Choroid plexus epithelial cell (primary cell): ENCODE data around the gene ENTREP3.
A peak's percentile ranks its signal among the peaks of the same experiment; 100 is the strongest.
"Not testable (repeated sequence)": the region's sequence is repeated elsewhere in the genome, so short reads cannot be mapped to it uniquely, and the experiment has no call there.

ENCODE experiments used
- DNase-seq: peaks from one replicate; pipeline ENCODE4 v3.0.0-alpha.2; 2010; ENCODE audit warnings: low read depth
- H3K4me3 ChIP-seq: 2 replicates; pipeline ENCODE4 v1.5.1; 2011; ENCODE audit warnings: low read depth, mild to moderate bottlenecking, control low read depth, low read length, moderate library complexity
- CTCF ChIP-seq: conservative IDR thresholded peaks from 2 replicates; pipeline ENCODE4 v1.5.1; 2011; ENCODE audit warnings: low read depth, mild to moderate bottlenecking, control low read depth, inconsistent platforms, low read length, moderate library complexity

ENTREP3 gene

DNA sequence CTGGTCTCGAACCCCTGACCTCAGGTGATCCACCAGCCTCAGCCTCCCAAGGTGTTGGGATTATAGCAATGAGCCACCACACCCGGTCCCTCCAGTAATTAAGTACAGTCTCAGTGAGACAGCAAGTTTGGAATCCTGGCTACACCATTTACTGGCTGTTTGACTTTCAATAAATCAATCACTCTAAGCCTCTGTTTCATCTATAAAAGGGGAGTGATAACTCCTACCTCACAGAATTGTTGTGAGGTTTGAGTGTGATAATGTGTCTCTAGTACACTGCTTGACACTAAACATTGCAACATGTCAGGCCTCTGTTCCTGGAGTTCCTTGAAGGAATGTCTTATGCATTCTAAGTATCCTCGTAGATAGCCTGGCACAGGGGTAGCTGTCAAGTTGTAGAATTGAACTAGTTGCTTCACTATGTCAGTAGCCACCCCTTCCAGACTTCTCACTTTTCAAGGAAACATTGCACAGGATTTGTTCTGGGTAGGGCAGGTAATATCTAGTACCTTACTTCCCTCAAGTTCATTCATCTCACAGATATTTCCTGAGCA is 12.4 kb downstream of the ENTREP3 start:
- TF ChIP-seq CTCF, result no peak
- DNase-seq, result no peak
- H3K4me3 ChIP-seq, result peak overlapping the region; percentile 70

DNA sequence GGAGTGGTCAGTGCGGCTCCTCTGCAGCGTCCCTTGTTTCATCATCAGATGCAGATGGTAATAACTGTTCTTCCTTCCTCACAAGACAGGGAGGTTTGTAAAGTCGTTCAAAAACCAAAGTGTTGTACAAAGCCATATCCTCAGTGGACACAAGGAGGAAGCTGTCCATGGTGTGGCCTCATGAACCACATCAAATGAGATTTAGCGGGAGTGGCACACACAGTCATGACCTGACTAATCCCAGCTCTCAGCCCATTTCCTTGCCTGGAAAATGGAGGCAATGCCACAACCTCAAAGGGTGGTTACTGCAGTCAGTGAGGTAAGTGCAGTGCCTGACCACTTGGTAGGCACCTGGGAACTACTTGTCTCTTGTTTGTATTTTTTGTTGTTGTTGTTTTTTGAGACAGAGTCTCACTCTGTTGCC is 13.4 kb downstream of the ENTREP3 start:
- DNase-seq, result no peak
- no peak overlapping the region for H3K4me3 ChIP-seq
- no peak for TF ChIP-seq CTCF

GRCh38 chr1:155241069-155241679 is 14.1 kb downstream of the ENTREP3 start:
- H3K4me3 ChIP-seq, result peak overlapping the region; percentile 48
- no peak for TF ChIP-seq CTCF
- DNase-seq, result peak; percentile 85

DNA sequence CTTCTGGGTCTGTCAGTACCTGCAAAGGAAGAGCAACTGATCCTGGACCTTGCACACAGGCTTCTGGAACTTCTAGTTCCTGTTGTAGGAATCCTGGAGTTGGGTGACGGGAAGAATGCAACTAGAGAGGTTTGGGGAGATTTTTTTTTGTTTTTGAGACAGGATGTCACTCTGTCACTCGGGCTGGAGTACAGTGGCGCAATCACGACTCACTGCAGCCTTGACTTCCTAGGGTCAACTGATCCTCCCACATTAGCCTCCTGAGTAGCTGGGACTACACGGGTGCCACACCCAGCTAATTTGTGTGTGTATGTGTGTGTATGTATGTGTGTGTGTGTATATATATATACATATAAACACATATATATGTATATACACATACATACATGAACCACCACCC is 18.8 kb downstream of the ENTREP3 start:
- no peak for TF ChIP-seq CTCF
- no peak overlapping the region for H3K4me3 ChIP-seq
- DNase-seq, result no peak

DNA sequence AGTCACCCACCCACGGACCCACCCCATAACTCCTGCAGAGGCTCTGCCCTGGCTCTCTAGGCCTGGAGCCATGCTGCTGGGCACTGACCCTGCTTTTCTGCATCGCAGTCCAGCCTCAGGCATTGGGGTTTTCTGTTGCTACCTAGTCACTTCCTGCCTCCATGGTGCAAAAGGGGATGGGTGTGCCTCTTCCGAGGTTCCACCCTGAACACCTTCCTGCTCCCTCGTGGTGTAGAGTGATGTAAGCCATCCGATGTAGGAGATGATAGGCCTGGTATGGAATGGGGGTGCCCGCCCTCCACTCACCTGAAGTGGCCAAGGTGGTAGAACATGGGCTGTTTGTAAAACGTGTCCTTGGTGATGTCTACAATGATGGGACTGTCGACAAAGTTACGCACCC is 19.9 kb downstream of the ENTREP3 start:
- not testable (repeated sequence) for DNase-seq, H3K4me3 ChIP-seq

- not testable (repeated sequence) for DNase-seq
Measured at GRCh38 chr1:155233502-155233901, 21.8 kb downstream of the ENTREP3 start.

DNA sequence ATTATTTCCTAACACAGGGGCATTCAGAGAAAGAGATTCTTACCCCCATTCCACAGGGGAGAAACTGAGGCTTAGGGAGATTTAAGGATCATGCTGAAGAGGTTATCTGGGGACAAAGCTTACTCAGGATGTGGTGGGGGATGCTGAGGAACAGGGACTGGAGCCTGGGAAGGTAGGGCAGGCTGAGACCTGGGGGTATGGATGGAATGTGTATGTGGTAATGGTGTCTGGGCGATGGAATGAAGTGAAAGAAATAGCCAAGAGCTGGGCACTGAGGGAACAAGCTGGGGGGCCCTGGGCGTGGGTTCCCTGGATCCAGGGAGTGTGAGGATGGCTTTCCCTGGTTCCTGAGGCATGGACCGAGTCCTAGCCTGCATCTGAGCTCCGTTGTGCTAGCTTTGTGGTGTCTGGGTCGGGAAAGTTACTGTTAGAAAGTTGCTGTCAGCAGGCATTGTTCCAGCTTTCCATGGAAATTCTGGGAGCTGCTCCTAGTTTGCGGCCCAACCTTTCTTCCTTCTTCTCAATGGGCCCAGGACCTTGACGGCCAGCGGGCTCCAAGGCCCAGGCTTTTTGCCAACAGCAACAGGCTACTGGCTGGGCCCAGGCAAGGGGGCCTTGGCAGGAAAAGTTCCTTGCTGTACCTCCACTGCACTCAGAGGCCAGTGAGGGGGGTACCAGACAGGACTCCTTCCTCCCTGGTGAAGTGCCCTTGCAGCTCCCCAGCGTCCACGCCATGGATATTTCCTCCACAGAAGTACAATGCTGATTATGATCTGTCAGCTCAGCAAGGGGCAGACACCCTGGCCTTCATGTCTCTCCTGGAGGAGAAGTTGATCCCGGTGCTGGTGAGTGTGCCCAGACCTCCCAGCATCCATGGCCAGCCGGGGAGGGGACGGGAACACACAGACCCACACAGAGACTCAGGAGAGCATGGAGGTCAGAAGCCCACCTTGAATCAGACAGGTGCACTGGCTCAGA is 23.0 kb downstream of the ENTREP3 start:
- DNase-seq, result peak; percentile 46
- H3K4me3 ChIP-seq, result not testable (repeated sequence)

More at GRCh38 chr1:155233502-155233901, 21.8 kb downstream of the ENTREP3 start:
- not testable (repeated sequence) for H3K4me3 ChIP-seq

- DNase-seq, H3K4me3 ChIP-seq: not testable (repeated sequence)
Measured at GRCh38 chr1:155231302-155231701, 24.0 kb downstream of the ENTREP3 start.

GRCh38 chr1:155228096-155228427 is 27.2 kb downstream of the ENTREP3 start:
- no peak for TF ChIP-seq CTCF
- DNase-seq, result no peak
- peak overlapping the region; percentile 56 for H3K4me3 ChIP-seq
